HG02763 (cell line): ENCODE results near the gene VSIG2.
A peak's percentile ranks its signal among the peaks of the same experiment; 100 is the strongest.

Experiments
- ATAC-seq: cut with Tn5 transposase; IDR thresholded peaks from one replicate; pipeline ENCODE4 v1.9.1; 2021; ENCODE audit warnings: mild to moderate bottlenecking, moderate library complexity; ENCODE audit not compliant: unreplicated experiment

Gene VSIG2

DNA sequence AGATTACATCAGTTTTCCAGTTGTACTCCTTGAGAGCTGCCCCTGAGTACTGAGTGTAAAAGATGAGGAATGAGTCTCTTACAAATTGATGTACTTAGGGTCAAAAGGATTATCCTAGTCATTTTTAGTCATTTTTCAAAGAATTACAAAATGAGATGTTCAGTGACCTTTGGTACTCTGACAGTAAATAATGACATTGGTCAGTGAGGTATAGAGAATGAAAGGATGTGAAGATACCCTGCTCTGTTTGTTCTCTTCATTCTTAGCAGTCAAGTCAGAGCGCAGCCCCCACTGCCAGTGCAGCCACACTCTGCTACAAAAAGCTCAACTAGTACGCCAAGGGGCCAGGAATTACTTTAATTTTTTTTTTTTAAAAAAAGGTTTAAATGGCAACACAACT lies 14.1 kb upstream of the VSIG2 start:
- ATAC-seq = no peak

GRCh38 chr11:124763156-124763947 lies 11.3 kb upstream of the VSIG2 start:
- no peak for ATAC-seq

GRCh38 chr11:124762624-124763155 lies 10.6 kb upstream of the VSIG2 start:
- peak; percentile 2 for ATAC-seq

- peak; percentile 61 for ATAC-seq
Observed at GRCh38 chr11:124762105-124762623, 10.1 kb upstream of the VSIG2 start, which contains the start of gene ESAM. ESAM (minus strand) TSS chr11:124762290; CDS start chr11:124762154, 136 bp downstream.

DNA sequence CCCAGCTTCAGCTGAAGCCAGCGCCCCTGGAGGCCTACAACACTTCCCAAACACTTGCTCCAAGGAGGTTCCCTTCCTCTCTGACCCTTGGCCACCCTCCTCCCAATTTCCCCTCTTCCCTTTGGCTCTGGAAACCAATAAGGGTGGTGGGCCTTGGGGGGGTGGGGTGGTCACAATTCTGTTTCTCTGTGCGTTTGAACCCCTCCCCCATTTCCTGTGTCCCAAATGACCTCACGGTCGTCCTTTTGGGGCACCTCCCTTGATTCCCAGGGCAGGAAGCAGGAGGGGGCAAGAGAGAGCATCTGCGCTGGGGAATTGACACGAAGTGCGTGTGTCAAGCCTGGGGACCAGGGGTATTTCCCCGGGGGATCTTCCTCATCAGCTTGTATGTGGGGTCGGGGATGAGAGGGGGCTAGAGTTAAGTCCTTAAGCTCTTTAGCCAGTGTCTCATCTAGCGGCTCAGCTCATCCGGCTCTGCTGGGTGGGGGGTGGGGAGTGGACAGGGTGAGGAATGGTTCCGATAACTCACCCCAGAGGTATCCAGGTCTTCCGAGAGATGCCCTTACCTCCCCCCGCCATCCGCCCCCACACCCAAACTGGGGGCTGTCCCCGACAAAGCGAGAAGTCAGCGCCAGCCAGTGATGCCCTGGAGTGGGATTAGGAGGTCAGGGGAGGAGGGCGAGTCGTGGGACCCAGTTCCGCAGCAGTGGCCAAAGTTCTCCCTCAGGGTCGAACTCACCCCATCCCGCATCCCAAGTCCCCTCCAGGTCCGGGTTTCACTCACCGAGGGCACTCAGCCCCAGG lies 9.4 kb upstream of the VSIG2 start:
- peak; percentile 2 for ATAC-seq

DNA sequence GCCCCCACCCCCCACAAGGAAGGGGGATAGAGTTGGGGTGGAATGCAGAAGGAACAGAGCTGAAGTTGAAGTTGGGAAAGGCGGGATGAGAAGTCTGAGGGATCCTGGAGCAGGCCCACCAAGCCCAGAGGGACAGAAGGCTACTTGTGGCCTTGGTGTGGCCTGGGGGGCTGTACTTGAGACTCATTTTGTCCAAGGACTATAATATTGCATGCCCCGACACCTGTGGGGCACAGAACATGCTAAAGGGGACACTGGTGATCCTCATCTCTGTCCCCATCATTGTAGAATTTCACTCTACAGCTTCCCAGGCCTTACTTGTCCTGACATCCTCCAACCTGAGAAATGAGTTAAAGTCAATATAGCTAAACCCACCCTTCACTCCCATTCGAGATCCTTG lies 8.8 kb upstream of the VSIG2 start:
- ATAC-seq = no peak

DNA sequence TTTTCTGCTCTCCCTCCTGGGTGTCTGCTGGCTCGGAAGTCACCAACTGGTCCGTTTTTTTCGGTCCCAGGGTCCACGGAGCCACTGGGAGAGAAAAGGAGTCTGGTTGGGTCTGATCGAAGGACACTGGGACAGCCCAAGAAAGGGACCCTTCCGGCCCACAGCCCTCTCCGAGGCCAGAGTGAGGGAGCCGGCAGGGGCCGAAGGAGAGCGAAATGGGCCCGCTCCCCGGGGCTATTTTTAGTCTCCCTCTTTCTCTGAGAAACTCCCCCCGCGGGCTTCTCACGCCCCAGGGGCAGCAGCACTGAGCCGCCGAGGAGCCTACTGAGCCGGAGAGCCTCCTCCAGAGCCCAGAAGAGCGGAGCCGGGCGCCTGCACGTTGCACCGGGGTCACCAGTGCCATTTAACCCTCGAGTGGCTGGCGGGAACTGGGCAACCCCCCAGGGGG lies 8.2 kb upstream of the VSIG2 start:
- ATAC-seq = no peak

GRCh38 chr11:124759266-124760204 lies 7.5 kb upstream of the VSIG2 start:
- no peak for ATAC-seq

GRCh38 chr11:124758355-124759265 lies 6.6 kb upstream of the VSIG2 start:
- ATAC-seq = peak; percentile 57

DNA sequence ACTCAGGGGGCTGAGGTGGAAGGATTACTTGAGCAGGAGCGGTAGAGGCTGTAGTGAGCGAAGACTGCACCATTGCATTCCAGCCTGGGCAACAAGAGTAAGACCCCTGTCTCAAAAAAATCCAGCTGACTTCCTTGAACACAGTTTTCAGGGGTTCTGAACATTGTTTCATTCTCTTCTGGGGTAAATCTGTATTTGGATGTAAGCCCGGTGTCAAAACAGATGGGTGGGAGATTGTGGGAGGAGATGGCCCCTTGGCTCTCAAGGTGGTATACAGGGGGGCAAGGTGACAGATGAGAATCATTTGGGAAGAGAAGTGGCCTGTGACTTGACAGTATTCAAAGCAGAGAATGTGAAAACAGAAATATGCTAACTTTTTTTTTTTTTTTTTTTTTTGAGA lies 5.3 kb upstream of the VSIG2 start:
- ATAC-seq = no peak

- ATAC-seq = no peak
Observed at GRCh38 chr11:124756753-124757227, 4.7 kb upstream of the VSIG2 start.

GRCh38 chr11:124756033-124756752 lies 4.1 kb upstream of the VSIG2 start:
- no peak for ATAC-seq

GRCh38 chr11:124754710-124755109 lies 2.7 kb upstream of the VSIG2 start:
- ATAC-seq = no peak

DNA sequence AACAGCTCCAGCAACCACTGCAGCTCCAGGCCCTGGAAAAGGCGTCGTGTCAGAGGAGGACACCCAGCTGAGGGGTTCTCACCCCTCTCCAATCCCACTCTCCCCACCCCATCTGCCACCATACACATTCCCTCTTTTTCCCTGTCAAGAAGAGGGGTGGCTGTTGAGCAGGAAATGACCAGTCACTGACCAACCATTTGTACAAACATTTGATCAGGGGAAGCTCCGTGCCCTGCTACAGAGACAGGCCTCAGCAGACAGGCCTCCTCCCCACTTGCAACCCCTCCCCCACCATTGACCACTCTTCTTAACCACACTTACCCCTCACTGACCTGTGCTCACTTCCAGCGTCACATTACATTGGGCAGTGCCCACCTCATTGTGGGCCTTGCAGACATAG lies 2.3 kb upstream of the VSIG2 start:
- no peak for ATAC-seq

GRCh38 chr11:124753624-124754023 lies 1.6 kb upstream of the VSIG2 start:
- no peak for ATAC-seq

- no peak for ATAC-seq
Observed at GRCh38 chr11:124753205-124753604, 1.1 kb upstream of the VSIG2 start.

- ATAC-seq = no peak
Observed at GRCh38 chr11:124752471-124753102, 532 bp upstream of the VSIG2 start.

DNA sequence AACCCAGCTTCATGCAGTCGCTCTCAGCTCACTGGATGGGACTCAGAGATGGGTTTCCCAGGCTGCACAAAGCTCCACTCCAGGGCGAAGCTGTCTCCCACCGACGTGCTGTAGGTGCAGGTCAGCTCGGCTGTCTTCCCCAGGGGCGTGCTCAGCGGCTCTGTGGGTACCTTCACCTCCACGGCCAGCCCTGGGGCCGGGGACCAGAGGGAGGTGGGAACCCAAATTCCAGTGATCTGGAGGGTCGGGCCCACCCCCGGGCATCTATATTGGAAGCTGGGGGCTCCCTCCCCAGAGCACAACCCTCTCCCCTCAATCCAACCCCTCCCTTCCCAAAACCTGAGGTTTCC lies 689 bp downstream of the VSIG2 start:
- no peak for ATAC-seq
